ENCODE data around the gene PDE6C. TPM values are rescaled to one million over a fixed set of nuclear protein-coding genes. Genes with fewer than 3 reads are reported as not detected.

Gene PDE6C
- total and polyA plus RNA-seq, 2 of the 8 experiments (the other 6 are each of a cell fraction or from before 2014, with no cell fraction given) = not detected

DNA sequence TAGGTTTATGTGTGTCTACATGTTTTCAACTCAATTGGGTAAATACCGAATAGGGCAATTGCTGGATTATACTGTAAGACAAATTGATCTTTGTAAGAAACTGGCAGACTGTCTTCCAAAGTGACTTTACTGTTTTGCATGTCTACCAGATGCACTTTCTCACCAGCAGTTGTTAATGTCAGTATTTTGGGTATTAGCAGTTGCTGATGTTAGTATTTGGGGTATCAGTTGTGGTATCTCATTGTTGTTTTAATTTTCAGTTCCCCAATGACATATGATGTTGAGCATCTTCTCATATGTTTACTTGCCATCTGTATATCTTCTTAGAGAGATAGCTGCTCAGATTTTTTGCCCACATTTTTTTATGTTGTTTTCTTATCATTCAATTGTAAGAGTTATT is 10.6 kb downstream of the PDE6C start:
- no peak overlapping the region for H2BK12ac ChIP-seq (ENCODE audit: low read depth, low read length)
- no peaks in the 10 kb centered on the region for H3K36me3 ChIP-seq (ENCODE audit: control insufficient read depth in 2 of 4, insufficient read depth in 4 of 4, low read length in 3 of 4)
- no peak overlapping the region for H3K4me2 ChIP-seq (ENCODE audit: insufficient read depth in 1 of 2, low read depth in 2 of 2, low read length in 2 of 2)
- no peak overlapping the region for H3K9ac ChIP-seq (replicated peaks in 1 of 4; ENCODE audit: extremely low read depth in 1 of 4, low read depth in 3 of 4, low read length in 3 of 4)
- no peak overlapping the region for H3K4me3 ChIP-seq (ENCODE audit: extremely low read depth in 1 of 4, insufficient read depth in 2 of 4, low read depth in 3 of 4, low read length in 4 of 4)
- H3K79me2 ChIP-seq (ENCODE audit: control insufficient read depth in 1 of 2, insufficient read depth in 2 of 2, low read length in 2 of 2) = no peaks in the 10 kb centered on the region
- H2BK15ac ChIP-seq (ENCODE audit: low read length) = no peak overlapping the region
- no peak overlapping the region for H3K27ac ChIP-seq (ENCODE audit: low read depth, low read length)
- H3K4me1 ChIP-seq (replicated peaks in 1 of 4; ENCODE audit: control insufficient read depth in 3 of 4, insufficient read depth in 4 of 4, low read length in 3 of 4) = no peaks in the 10 kb centered on the region
- FAIRE-seq (no peak), DNase-seq (ENCODE audit: low read depth in 1 of 2, low spot score in 2 of 2) (no peak)
- H2AFZ ChIP-seq (ENCODE audit: low read length) = no peak overlapping the region
- no peak overlapping the region for H3K14ac ChIP-seq (ENCODE audit: insufficient read length)
- no peak overlapping the region for H2BK120ac ChIP-seq (replicated peaks; ENCODE audit: low read depth, low read length)
- H3K27me3 ChIP-seq (replicated peaks in 1 of 4; ENCODE audit: control insufficient read depth in 3 of 4, extremely low read depth in 1 of 4, insufficient read depth in 3 of 4, low read length in 3 of 4) = peaks cover 0 to 2% (median 0%) of the 10 kb centered on the region in 4 experiments; a peak in 1 of 7 replicates
- H3K23me2 ChIP-seq (ENCODE audit: low read depth, low read length) = no peaks in the 10 kb centered on the region
- no peak overlapping the region for H2BK5ac ChIP-seq (ENCODE audit: low read depth, low read length)
- H3K18ac ChIP-seq (ENCODE audit: extremely low read depth, low read length) = no peak overlapping the region
- ChIA-PET CTCF (ENCODE audit: partially characterized antibody) (interaction anchor here (0.7 kb wide), 1 partner anchor 23 kb away, joined by 3 read pairs; no protein-coding TSS in a partner anchor), POLR2A (ENCODE audit: partially characterized antibody) (no interaction called here)
- no peak overlapping the region for H4K8ac ChIP-seq (ENCODE audit: extremely low read depth, insufficient read depth, low read length)
- WGBS, 2 experiments (ENCODE audit: extremely low coverage in 1 of 2, insufficient coverage in 1 of 2, insufficient read length in 1 of 2, insufficient replicate concordance in 2 of 2, low coverage in 1 of 2, low lambda C conversion rate in 2 of 2, missing lambda C conversion rate in 1 of 2) = 72% methylated on average over 1 of the region's 1 CpG; no CpG with 5 or more reads in 1 of the 2 experiments
- H2AK5ac ChIP-seq (ENCODE audit: low read depth, low read length) = no peak overlapping the region
- H3K79me1 ChIP-seq (ENCODE audit: low read depth, low read length) = no peaks in the 10 kb centered on the region
- no peak overlapping the region for H3K56ac ChIP-seq (replicated peaks; ENCODE audit: insufficient read length, low read depth, low read length)
- no peak overlapping the region for H4K91ac ChIP-seq (replicated peaks; ENCODE audit: insufficient read length, low read length)
- H2BK20ac ChIP-seq (ENCODE audit: low read length) = no peak overlapping the region
- peaks cover 0 to 2% of the 10 kb centered on the region in 2 experiments; a peak in 1 of 4 replicates for H3K9me3 ChIP-seq (ENCODE audit: insufficient read depth in 2 of 2, low read depth in 1 of 2, low read length in 1 of 2)
- no peak overlapping the region for H3K23ac ChIP-seq (ENCODE audit: insufficient read length)
- no peaks in the 10 kb centered on the region for H4K20me1 ChIP-seq (replicated peaks in 1 of 2; ENCODE audit: control insufficient read depth in 1 of 2, insufficient read depth in 2 of 2, low read length in 2 of 2)
- no peak overlapping the region for H4K5ac ChIP-seq (ENCODE audit: insufficient read length, low read depth, low read length)
- H3K4ac ChIP-seq (replicated peaks; ENCODE audit: insufficient read length, low read depth, low read length) = no peak overlapping the region
- TF ChIP-seq KDM1A (IDR thresholded peaks at IDR 0.05; ENCODE audit: borderline replicate concordance, low read length) (no peak), SIN3A (conservative IDR thresholded peaks at IDR 0.05 in 1 of 2, IDR thresholded peaks at IDR 0.05 in 1 of 2; ENCODE audit: low read depth in 1 of 2, low read length in 2 of 2) (no peak), HDAC6 (IDR thresholded peaks at IDR 0.05; ENCODE audit: low read depth, low read length) (no peak), JUND (IDR thresholded peaks at IDR 0.05; ENCODE audit: low read length) (no peak), SUZ12 (IDR thresholded peaks at IDR 0.05; ENCODE audit: low read length) (no peak), RNF2 (IDR thresholded peaks at IDR 0.05; ENCODE audit: borderline replicate concordance, low read depth, low read length, missing control alignments, poor library complexity, severe bottlenecking) (no peak), CTBP2 (IDR thresholded peaks at IDR 0.05; ENCODE audit: borderline replicate concordance, insufficient read depth, insufficient read length, low read length) (no peak), SP4 (IDR thresholded peaks at IDR 0.05; ENCODE audit: low read length) (no peak), PHF8 (conservative IDR thresholded peaks at IDR 0.05; ENCODE audit: low read depth, low read length) (no peak), CREB1 (IDR thresholded peaks at IDR 0.05) (no peak)
- TF ChIP-seq, protein P1, sequence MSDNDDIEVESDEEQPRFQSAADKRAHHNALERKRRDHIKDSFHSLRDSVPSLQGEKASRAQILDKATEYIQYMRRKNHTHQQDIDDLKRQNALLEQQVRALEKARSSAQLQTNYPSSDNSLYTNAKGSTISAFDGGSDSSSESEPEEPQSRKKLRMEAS (IDR thresholded peaks at IDR 0.05) = no peak

All from H1 (cell line).